DND-41 (cell line): ENCODE data around the gene HMCN2.

Source experiments
- ATAC-seq: fragments of 200-7000 bp; cut with Tn5 transposase; 3 replicates; pipeline ENCODE4 v1.9.1; 2021; ENCODE audit warnings: low read depth; ENCODE audit not compliant: insufficient read depth
- DNase-seq: peaks from one replicate; pipeline ENCODE4 v3.0.0-alpha.2; 2020
- H2AFZ ChIP-seq: 2 replicates; pipeline ENCODE4 v1.6.0; 2012; ENCODE audit warnings: low read depth, low read length
- H3K27ac ChIP-seq: 2 replicates; pipeline ENCODE4 v1.5.1; 2012; ENCODE audit warnings: low read length, inconsistent platforms
- H3K27me3 ChIP-seq: fragments of 200-600 bp; sonication (generic); 2 replicates; pipeline ENCODE4 v1.6.0; 2012; ENCODE audit warnings: low read length, mild to moderate bottlenecking, inconsistent platforms; ENCODE audit not compliant: insufficient read depth, poor library complexity
- H3K36me3 ChIP-seq: 2 replicates; pipeline ENCODE4 v1.5.1; 2012; ENCODE audit warnings: low read length, inconsistent platforms; ENCODE audit not compliant: insufficient read depth
- H3K4me1 ChIP-seq: 2 replicates; pipeline ENCODE4 v1.5.1; 2012; ENCODE audit warnings: mild to moderate bottlenecking, low read length; ENCODE audit not compliant: insufficient read depth
- H3K4me2 ChIP-seq: 2 replicates; pipeline ENCODE4 v1.6.0; 2012; ENCODE audit warnings: mild to moderate bottlenecking, moderate library complexity, low read length, inconsistent platforms; ENCODE audit not compliant: insufficient read depth
- H3K4me3 ChIP-seq, 2 experiments: fragments of 200-600 bp in 1 of 2; shearing (Covaris generic) in 1 of 2; 2 replicates each; pipeline ENCODE4 v1.5.1; 2012 to 2016; ENCODE audit warnings: inconsistent platforms in 2 of 2, low read length in 2 of 2, mild to moderate bottlenecking in 2 of 2, low read depth in 1 of 2, moderate library complexity in 1 of 2
- H3K79me2 ChIP-seq: 2 replicates; pipeline ENCODE4 v1.6.0; 2012; ENCODE audit warnings: low read length, inconsistent platforms; ENCODE audit not compliant: insufficient read depth
- H3K9ac ChIP-seq: 2 replicates; pipeline ENCODE4 v1.6.0; 2012; ENCODE audit warnings: low read depth, mild to moderate bottlenecking, inconsistent platforms, low read length, moderate library complexity
- H3K9me3 ChIP-seq: 2 replicates; pipeline ENCODE4 v1.5.1; 2012; ENCODE audit warnings: low read length, moderate library complexity, mild to moderate bottlenecking, inconsistent platforms; ENCODE audit not compliant: insufficient read depth, severe bottlenecking
- H4K20me1 ChIP-seq: 2 replicates; pipeline ENCODE4 v1.6.0; 2012; ENCODE audit warnings: low read length; ENCODE audit not compliant: insufficient read depth
- EZH2 ChIP-seq: IDR thresholded peaks from 3 replicates; pipeline ENCODE4 v1.6.1; 2012; ENCODE audit warnings: borderline replicate concordance, low read depth, mild to moderate bottlenecking, moderate library complexity, low read length, inconsistent platforms; ENCODE audit not compliant: severe bottlenecking
- TF ChIP-seq, protein P1 (sequence below): IDR thresholded peaks from 2 replicates; pipeline ENCODE4 v1.5.1; 2012; ENCODE audit warnings: borderline replicate concordance, low read length, moderate library complexity, mild to moderate bottlenecking; ENCODE audit not compliant: poor library complexity, severe bottlenecking; ENCODE audit errors: extremely low read depth

The HMCN2 gene

DNA sequence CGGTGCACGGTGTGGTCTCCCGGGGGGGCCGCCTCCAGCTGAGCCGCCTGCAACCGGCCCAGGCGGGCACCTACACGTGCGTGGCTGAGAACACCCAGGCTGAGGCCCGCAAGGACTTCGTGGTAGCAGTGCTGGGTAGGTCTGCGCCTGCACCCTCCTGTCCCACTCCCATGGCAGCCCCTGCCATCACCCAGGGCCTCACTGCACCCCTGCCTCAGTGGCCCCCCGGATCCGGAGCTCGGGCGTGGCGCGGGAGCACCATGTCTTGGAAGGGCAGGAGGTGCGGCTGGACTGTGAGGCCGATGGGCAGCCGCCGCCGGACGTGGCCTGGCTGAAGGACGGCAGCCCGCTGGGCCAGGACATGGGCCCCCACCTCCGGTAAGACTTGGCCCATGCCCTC lies 125.4 kb downstream of the HMCN2 start:
- Histone ChIP-seq H3K9ac (no peak overlapping the region), H3K4me2 (no peak overlapping the region), H3K27ac (no peak overlapping the region), H3K4me3 (no peak overlapping the region), H3K9me3 (no peaks in the 10 kb centered on the region), H3K36me3 (no peaks in the 10 kb centered on the region), H3K79me2 (no peaks in the 10 kb centered on the region), H3K27me3 (no peaks in the 10 kb centered on the region), H3K4me1 (no peaks in the 10 kb centered on the region), H2AFZ (no peak overlapping the region), H4K20me1 (0 out of 2 replicates have a peak, but pooled peaks cover 4% of the 10 kb centered on the region)
- ATAC-seq, result no peak
- no peak for DNase-seq
- TF ChIP-seq, protein P1, sequence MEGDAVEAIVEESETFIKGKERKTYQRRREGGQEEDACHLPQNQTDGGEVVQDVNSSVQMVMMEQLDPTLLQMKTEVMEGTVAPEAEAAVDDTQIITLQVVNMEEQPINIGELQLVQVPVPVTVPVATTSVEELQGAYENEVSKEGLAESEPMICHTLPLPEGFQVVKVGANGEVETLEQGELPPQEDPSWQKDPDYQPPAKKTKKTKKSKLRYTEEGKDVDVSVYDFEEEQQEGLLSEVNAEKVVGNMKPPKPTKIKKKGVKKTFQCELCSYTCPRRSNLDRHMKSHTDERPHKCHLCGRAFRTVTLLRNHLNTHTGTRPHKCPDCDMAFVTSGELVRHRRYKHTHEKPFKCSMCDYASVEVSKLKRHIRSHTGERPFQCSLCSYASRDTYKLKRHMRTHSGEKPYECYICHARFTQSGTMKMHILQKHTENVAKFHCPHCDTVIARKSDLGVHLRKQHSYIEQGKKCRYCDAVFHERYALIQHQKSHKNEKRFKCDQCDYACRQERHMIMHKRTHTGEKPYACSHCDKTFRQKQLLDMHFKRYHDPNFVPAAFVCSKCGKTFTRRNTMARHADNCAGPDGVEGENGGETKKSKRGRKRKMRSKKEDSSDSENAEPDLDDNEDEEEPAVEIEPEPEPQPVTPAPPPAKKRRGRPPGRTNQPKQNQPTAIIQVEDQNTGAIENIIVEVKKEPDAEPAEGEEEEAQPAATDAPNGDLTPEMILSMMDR, result no peak
- no peak for TF ChIP-seq EZH2

DNA sequence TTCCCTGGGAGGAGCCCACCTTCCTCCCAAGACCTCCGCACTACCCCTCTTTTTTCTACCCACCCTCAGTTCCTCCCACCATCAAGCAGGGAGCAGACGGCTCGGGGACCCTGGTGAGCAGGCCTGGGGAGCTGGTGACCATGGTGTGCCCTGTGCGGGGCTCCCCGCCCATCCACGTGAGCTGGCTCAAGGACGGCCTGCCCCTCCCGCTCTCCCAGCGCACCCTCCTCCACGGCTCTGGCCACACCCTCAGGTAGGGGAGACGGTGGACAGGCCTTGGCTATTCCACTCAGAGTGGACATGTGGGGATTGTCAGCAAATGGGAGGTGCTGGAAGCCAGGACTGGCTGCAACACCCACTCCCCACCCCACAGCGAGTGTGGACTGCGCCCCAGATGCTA lies 126.3 kb downstream of the HMCN2 start:
- ATAC-seq, result no peak
- no peak overlapping the region for H2AFZ ChIP-seq
- H3K4me2 ChIP-seq, result no peak overlapping the region
- no peaks in the 10 kb centered on the region for H3K36me3 ChIP-seq
- 0 out of 2 replicates have a peak, but pooled peaks cover 4% of the 10 kb centered on the region for H4K20me1 ChIP-seq
- no peaks in the 10 kb centered on the region for H3K4me1 ChIP-seq
- no peaks in the 10 kb centered on the region for H3K27me3 ChIP-seq
- no peaks in the 10 kb centered on the region for H3K79me2 ChIP-seq
- no peak for TF ChIP-seq EZH2
- TF ChIP-seq, protein P1, result no peak
- no peak overlapping the region for H3K4me3 ChIP-seq
- DNase-seq, result no peak
- H3K27ac ChIP-seq, result no peak overlapping the region
- no peak overlapping the region for H3K9ac ChIP-seq
- no peaks in the 10 kb centered on the region for H3K9me3 ChIP-seq

DNA sequence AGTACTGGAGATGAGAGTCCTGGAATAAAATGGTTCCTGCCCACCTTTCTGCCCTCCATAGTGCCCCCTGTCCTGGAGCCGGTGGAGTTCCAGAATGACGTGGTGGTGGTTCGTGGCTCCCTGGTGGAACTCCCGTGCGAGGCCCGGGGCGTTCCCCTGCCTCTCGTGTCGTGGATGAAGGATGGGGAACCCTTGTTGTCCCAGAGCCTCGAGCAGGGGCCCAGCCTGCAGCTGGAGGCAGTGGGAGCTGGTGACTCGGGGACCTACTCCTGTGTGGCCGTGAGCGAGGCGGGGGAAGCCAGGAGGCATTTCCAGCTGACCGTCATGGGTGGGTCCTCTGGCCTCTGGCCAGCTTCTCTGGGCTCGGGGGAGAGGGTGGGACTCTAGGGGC lies 128.1 kb downstream of the HMCN2 start:
- ATAC-seq (no peak), DNase-seq (no peak)
- Histone ChIP-seq H2AFZ (no peak overlapping the region), H3K9ac (no peak overlapping the region), H4K20me1 (0 out of 2 replicates have a peak, but pooled peaks cover 4% of the 10 kb centered on the region), H3K79me2 (no peaks in the 10 kb centered on the region), H3K4me1 (no peaks in the 10 kb centered on the region), H3K27ac (no peak overlapping the region), H3K27me3 (no peaks in the 10 kb centered on the region), H3K36me3 (no peaks in the 10 kb centered on the region), H3K4me2 (no peak overlapping the region), H3K9me3 (no peaks in the 10 kb centered on the region), H3K4me3 (no peak overlapping the region)
- TF ChIP-seq EZH2, result no peak
- TF ChIP-seq, protein P1, result no peak

DNA sequence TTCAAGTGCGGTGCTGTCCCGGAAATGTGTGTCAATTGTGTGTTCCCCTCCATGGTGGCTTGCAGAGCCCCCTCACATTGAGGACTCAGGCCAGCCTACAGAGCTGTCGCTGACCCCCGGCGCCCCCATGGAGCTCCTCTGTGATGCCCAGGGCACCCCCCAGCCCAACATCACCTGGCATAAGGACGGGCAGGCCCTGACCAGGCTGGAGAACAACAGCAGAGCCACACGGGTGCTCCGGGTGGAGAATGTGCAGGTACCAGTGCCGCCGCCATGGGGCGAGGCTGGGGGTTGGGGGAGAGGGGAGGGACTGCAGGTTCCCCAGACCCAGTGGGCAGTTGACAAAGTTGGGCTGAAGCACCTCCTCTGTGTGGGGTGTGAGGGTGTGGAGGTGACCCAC lies 128.8 kb downstream of the HMCN2 start:
- Histone ChIP-seq H3K79me2 (no peaks in the 10 kb centered on the region), H3K9ac (no peak overlapping the region), H3K4me2 (no peak overlapping the region), H3K27me3 (no peaks in the 10 kb centered on the region), H3K27ac (no peak overlapping the region), H3K4me1 (no peaks in the 10 kb centered on the region), H3K9me3 (no peaks in the 10 kb centered on the region), H3K4me3 (no peak overlapping the region), H3K36me3 (no peaks in the 10 kb centered on the region), H4K20me1 (0 out of 2 replicates have a peak, but pooled peaks cover 4% of the 10 kb centered on the region), H2AFZ (no peak overlapping the region)
- no peak for DNase-seq
- no peak for TF ChIP-seq EZH2
- TF ChIP-seq, protein P1, result no peak
- no peak for ATAC-seq
